ENCODE results near the gene MAP4.
"Not testable (repeated sequence)": the region's sequence is repeated elsewhere in the genome, so short reads cannot be mapped to it uniquely, and the experiment has no call there.

MAP4 gene

GRCh38 chr3:47895241-47895640 is 121.0 kb downstream of the MAP4 start:
- no peak for DNase-seq (ENCODE audit: low read depth)

GRCh38 chr3:47892286-47893040 is 123.8 kb downstream of the MAP4 start:
- no peak for DNase-seq (ENCODE audit: low read depth)

- DNase-seq (ENCODE audit: low read depth) = no peak
Observed at GRCh38 chr3:47891613-47892005, 124.6 kb downstream of the MAP4 start.

- DNase-seq (ENCODE audit: low read depth) = no peak
Observed at GRCh38 chr3:47890828-47891612, 125.2 kb downstream of the MAP4 start.

GRCh38 chr3:47890126-47890827 is 125.9 kb downstream of the MAP4 start:
- no peak for DNase-seq (ENCODE audit: low read depth)

- DNase-seq (ENCODE audit: low read depth) = no peak
Observed at GRCh38 chr3:47888986-47889757, 127.0 kb downstream of the MAP4 start.

GRCh38 chr3:47887991-47888390 is 128.2 kb downstream of the MAP4 start:
- DNase-seq (ENCODE audit: low read depth) = not testable (repeated sequence)

- no peak for DNase-seq (ENCODE audit: low read depth)
Observed at GRCh38 chr3:47885168-47885567, 131.0 kb downstream of the MAP4 start.

- no peak for DNase-seq (ENCODE audit: low read depth)
Observed at GRCh38 chr3:47884603-47885002, 131.6 kb downstream of the MAP4 start.

- DNase-seq (ENCODE audit: low read depth) = no peak
Observed at GRCh38 chr3:47882338-47882737, 133.9 kb downstream of the MAP4 start.

GRCh38 chr3:47877719-47878118 is 138.5 kb downstream of the MAP4 start:
- DNase-seq (ENCODE audit: low read depth) = no peak

- no peak for DNase-seq (ENCODE audit: low read depth)
Observed at GRCh38 chr3:47877290-47877689, 138.9 kb downstream of the MAP4 start.

GRCh38 chr3:47874913-47875312 is 141.3 kb downstream of the MAP4 start:
- DNase-seq (ENCODE audit: low read depth) = no peak

- DNase-seq (ENCODE audit: low read depth) = no peak
Observed at GRCh38 chr3:47874438-47874837, 141.8 kb downstream of the MAP4 start.

- DNase-seq (ENCODE audit: low read depth) = no peak
Observed at GRCh38 chr3:47872916-47873315, 143.3 kb downstream of the MAP4 start.

GRCh38 chr3:47871389-47871788 is 144.8 kb downstream of the MAP4 start:
- no peak for DNase-seq (ENCODE audit: low read depth)

- DNase-seq (ENCODE audit: low read depth) = no peak
Observed at GRCh38 chr3:47870702-47871260, 145.4 kb downstream of the MAP4 start.

- no peak for DNase-seq (ENCODE audit: low read depth)
Observed at GRCh38 chr3:47870156-47870555, 146.1 kb downstream of the MAP4 start.

- no peak for DNase-seq (ENCODE audit: low read depth)
Observed at GRCh38 chr3:47868306-47868705, 147.9 kb downstream of the MAP4 start.

- DNase-seq (ENCODE audit: low read depth) = no peak
Observed at GRCh38 chr3:47867451-47868044, 148.7 kb downstream of the MAP4 start.

- DNase-seq (ENCODE audit: low read depth) = no peak
Observed at GRCh38 chr3:47865192-47865591, 151.0 kb downstream of the MAP4 start.

All from GM04503 (cell line).